ENCODE results near the gene PTP4A2. TPM values are rescaled to one million over a fixed set of nuclear protein-coding genes. Genes with fewer than 3 reads are reported as not detected.

The PTP4A2 gene
- total RNA-seq, 6 experiments from 2014 or later, result 258 to 353 (median 305) TPM

DNA sequence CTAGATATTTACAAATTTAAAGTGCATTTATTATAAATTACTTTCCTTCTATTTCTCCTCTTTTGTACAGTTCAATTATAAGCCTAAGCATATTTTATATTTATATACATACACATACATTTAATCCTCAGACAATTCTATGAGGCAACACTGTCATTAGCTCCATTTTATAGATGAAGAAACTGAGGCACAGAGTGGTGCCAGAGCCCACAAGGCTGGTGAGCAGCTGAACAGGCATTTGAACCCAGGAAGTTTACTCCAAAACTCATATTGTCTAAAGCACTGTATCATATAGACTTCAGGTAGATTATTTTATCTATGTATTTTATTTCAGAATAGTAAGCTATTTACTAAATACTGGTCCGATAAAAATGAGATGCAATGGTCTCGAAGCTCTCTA lies 52.3 kb downstream of the PTP4A2 start:
- no peaks in the 10 kb centered on the region for H3K9me3 Mint-ChIP-seq
- H3K36me3 Mint-ChIP-seq (ENCODE audit: low read depth), result no peaks in the 10 kb centered on the region
- H3K27me3 Mint-ChIP-seq (ENCODE audit: insufficient read depth), result peaks cover 4% of the 10 kb centered on the region
- H3K4me3 Mint-ChIP-seq, result no peak overlapping the region
- peaks cover 7% of the 10 kb centered on the region for H3K4me1 Mint-ChIP-seq (ENCODE audit: low read depth)
- H3K27ac Mint-ChIP-seq, result no peak overlapping the region
- DNase-seq, result no peak
- TF ChIP-seq, protein P1, sequence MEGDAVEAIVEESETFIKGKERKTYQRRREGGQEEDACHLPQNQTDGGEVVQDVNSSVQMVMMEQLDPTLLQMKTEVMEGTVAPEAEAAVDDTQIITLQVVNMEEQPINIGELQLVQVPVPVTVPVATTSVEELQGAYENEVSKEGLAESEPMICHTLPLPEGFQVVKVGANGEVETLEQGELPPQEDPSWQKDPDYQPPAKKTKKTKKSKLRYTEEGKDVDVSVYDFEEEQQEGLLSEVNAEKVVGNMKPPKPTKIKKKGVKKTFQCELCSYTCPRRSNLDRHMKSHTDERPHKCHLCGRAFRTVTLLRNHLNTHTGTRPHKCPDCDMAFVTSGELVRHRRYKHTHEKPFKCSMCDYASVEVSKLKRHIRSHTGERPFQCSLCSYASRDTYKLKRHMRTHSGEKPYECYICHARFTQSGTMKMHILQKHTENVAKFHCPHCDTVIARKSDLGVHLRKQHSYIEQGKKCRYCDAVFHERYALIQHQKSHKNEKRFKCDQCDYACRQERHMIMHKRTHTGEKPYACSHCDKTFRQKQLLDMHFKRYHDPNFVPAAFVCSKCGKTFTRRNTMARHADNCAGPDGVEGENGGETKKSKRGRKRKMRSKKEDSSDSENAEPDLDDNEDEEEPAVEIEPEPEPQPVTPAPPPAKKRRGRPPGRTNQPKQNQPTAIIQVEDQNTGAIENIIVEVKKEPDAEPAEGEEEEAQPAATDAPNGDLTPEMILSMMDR (IDR thresholded peaks at IDR 0.05), result no peak

DNA sequence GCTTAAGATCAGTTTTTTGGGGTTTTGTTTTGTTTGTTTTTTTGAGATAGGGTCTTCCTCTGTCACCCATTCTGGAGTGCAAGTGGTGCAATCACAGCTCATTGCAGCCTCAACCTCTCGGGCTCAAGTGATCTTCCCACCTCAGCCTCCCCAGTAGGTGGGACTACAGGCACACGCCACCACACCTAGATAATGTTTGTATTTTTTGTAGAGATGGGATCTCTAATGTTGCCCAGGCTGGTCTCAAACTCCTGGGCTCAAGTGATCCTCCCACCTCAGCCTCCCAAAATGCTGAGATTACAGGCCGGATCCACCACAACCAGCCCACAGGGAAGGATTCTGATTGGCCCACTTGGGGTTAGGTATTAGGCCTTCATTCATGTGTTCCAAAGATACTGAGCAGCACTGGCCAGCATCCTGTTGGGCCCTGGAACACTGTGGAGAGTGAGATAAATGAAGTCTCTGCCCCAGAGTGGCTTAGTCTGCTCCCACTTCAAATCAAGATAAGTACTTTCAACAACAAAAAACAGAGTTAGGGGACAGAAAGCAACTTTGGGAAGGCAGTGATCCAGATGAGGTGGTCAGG lies 54.7 kb downstream of the PTP4A2 start:
- no peak for DNase-seq
- Mint-ChIP-seq H3K4me3 (no peak overlapping the region), H3K9me3 (no peaks in the 10 kb centered on the region), H3K27me3 (ENCODE audit: insufficient read depth) (peaks cover 4% of the 10 kb centered on the region; the same call in 1 of the 2 replicates), H3K27ac (no peak overlapping the region), H3K4me1 (ENCODE audit: low read depth) (peaks cover 7% of the 10 kb centered on the region), H3K36me3 (ENCODE audit: low read depth) (no peaks in the 10 kb centered on the region)
- TF ChIP-seq, protein P1 (IDR thresholded peaks at IDR 0.05), result no peak

DNA sequence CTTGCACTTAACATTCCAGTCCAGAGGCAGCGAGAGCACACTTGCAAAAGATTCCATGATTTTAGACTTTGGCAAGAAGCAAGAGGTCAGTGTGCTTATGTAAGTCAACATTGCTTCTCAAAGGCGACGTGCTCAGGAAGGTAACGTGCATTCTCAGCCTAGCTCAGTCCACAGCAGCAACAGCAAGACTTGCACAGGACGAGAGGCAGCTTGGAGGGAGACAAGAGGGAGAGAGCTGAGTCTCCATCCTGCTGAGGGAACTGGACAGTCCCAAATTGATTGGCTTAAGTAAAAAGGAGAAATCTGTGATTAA lies 56.5 kb downstream of the PTP4A2 start:
- H3K4me1 Mint-ChIP-seq (ENCODE audit: low read depth), result peaks cover 7% of the 10 kb centered on the region
- peaks cover 4% of the 10 kb centered on the region; the same call in 1 of the 2 replicates for H3K27me3 Mint-ChIP-seq (ENCODE audit: insufficient read depth)
- DNase-seq, result no peak
- H3K36me3 Mint-ChIP-seq (ENCODE audit: low read depth), result no peaks in the 10 kb centered on the region
- H3K9me3 Mint-ChIP-seq, result no peaks in the 10 kb centered on the region
- no peak overlapping the region for H3K4me3 Mint-ChIP-seq
- TF ChIP-seq, protein P1 (IDR thresholded peaks at IDR 0.05), result no peak
- H3K27ac Mint-ChIP-seq, result no peak overlapping the region

DNA sequence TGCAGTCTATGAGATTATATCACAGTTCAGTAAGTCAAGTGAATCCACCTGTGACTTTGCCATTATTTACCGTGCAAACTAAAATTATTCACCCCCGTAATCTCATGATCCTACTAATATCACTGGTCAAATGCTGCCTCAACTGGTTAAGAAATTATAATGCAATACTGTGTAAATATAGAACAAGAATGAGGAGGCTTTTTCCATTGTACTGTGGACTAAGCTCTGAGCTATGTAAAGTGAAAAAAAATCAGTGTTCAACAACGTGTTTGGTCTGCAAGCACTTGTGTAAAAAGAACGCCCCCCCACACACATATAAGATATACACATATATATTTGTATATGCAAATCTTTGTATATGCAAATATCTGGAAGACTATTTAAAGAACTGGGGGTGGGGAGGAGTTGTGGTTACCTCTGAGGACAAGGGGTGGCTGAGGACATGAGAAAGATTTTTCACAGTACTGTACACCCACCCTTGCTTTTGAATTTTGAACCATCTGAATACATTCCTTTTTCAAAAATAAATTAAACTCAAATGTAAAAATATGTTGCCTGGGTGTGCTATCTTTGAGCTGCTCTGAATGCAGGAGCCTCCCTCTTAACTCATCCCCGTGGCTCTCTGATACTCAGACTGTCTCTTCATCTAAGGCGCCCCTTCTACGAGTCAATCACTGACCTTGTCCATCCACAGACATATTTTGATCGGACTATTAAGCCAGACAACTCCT lies 57.0 kb downstream of the PTP4A2 start:
- H3K4me3 Mint-ChIP-seq, result no peak overlapping the region
- H3K27me3 Mint-ChIP-seq (ENCODE audit: insufficient read depth), result peaks cover 4% of the 10 kb centered on the region; the same call in 1 of the 2 replicates
- peaks cover 7% of the 10 kb centered on the region for H3K4me1 Mint-ChIP-seq (ENCODE audit: low read depth)
- H3K27ac Mint-ChIP-seq, result no peak overlapping the region
- DNase-seq, result no peak
- no peaks in the 10 kb centered on the region for H3K9me3 Mint-ChIP-seq
- TF ChIP-seq, protein P1 (IDR thresholded peaks at IDR 0.05), result no peak; the same call in 1 of the 2 replicates
- H3K36me3 Mint-ChIP-seq (ENCODE audit: low read depth), result no peaks in the 10 kb centered on the region

DNA sequence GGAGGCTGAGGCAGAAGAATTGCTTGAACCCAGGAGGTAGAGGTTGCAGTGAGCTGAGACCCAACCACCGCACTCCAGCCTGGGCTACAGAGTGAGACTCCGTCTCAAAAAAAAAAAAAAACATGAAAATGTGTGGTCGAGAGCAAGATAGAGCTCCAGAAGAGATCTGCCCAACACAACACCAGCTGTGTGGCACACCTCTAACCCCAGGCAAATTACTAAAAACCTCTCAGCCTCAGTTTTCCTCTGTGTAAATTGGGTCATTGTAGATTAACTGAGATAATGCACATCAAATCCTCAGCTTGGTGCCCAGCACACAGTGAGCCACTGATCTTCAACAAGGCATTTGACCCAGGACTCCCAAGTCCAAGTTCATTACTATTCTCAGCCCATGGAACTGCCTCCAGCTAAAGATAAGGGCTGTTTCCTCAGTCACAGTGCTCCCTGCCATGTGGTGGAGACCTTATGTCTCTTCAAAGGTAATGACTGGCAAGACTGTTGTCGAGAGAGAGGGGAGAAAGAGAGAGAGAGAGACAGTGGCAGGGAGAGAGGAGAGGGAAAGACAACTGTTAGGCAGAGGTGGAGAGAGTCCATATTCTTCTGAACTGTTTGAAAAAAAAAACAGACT lies 58.1 kb downstream of the PTP4A2 start:
- TF ChIP-seq, protein P1 (IDR thresholded peaks at IDR 0.05), result no peak
- Mint-ChIP-seq H3K4me3 (no peak overlapping the region), H3K27me3 (ENCODE audit: insufficient read depth) (peaks cover 2% of the 10 kb centered on the region), H3K4me1 (ENCODE audit: low read depth) (peaks cover 7% of the 10 kb centered on the region), H3K36me3 (ENCODE audit: low read depth) (no peaks in the 10 kb centered on the region), H3K9me3 (no peaks in the 10 kb centered on the region), H3K27ac (no peak overlapping the region)
- no peak for DNase-seq
